GM18499 (cell line): ENCODE results near the gene ENTPD8.
"Not testable (repeated sequence)": the region's sequence is repeated elsewhere in the genome, so short reads cannot be mapped to it uniquely, and the experiment has no call there.

Experiments used
- ATAC-seq: cut with Tn5 transposase; IDR thresholded peaks from one replicate; pipeline ENCODE4 v1.9.1; 2021; ENCODE audit warnings: moderate number of reproducible peaks; ENCODE audit not compliant: insufficient read depth, unreplicated experiment

Gene ENTPD8

GRCh38 chr9:137397675-137398423 is 43.3 kb downstream of the ENTPD8 start:
- no peak for ATAC-seq

- ATAC-seq = no peak
Observed at GRCh38 chr9:137396634-137397367, 44.4 kb downstream of the ENTPD8 start.

- ATAC-seq = no peak
Observed at GRCh38 chr9:137396227-137396626, 44.9 kb downstream of the ENTPD8 start.

- no peak for ATAC-seq
Observed at GRCh38 chr9:137395666-137396010, 45.5 kb downstream of the ENTPD8 start.

- ATAC-seq = no peak
Observed at GRCh38 chr9:137394866-137395665, 46.1 kb downstream of the ENTPD8 start.

- no peak for ATAC-seq
Observed at GRCh38 chr9:137393176-137394150, 47.7 kb downstream of the ENTPD8 start.

GRCh38 chr9:137392232-137393007 is 48.7 kb downstream of the ENTPD8 start:
- ATAC-seq = no peak

GRCh38 chr9:137391411-137391754 is 49.8 kb downstream of the ENTPD8 start:
- no peak for ATAC-seq

GRCh38 chr9:137390553-137391410 is 50.4 kb downstream of the ENTPD8 start:
- ATAC-seq = no peak

GRCh38 chr9:137389428-137389746 is 51.8 kb downstream of the ENTPD8 start:
- ATAC-seq = no peak

- ATAC-seq = no peak
Observed at GRCh38 chr9:137388589-137389427, 52.3 kb downstream of the ENTPD8 start.

GRCh38 chr9:137387891-137388560 is 53.1 kb downstream of the ENTPD8 start:
- no peak for ATAC-seq

- ATAC-seq = no peak
Observed at GRCh38 chr9:137387114-137387890, 53.9 kb downstream of the ENTPD8 start.

- ATAC-seq = not testable (repeated sequence)
Observed at GRCh38 chr9:137386507-137387113, 54.5 kb downstream of the ENTPD8 start.

- no peak for ATAC-seq
Observed at GRCh38 chr9:137385061-137385655, 56.0 kb downstream of the ENTPD8 start.
